GM23338 (cell line): ENCODE results near the gene CACNA1C. TPM values are rescaled to one million over a fixed set of nuclear protein-coding genes. Genes with fewer than 3 reads are reported as not detected.

ENCODE experiments used
- ATAC-seq: fragments of 200-7000 bp; cut with Tn5 transposase; 3 replicates; pipeline ENCODE4 v1.9.1; 2020
- DNase-seq: peaks from one replicate; pipeline ENCODE4 v3.0.0-alpha.2; 2015; ENCODE audit warnings: low spot score
- H2AFZ ChIP-seq: fragments of 200-600 bp; sonication (generic); 2 replicates; pipeline ENCODE4 v1.8.0; 2016; ENCODE audit warnings: antibody characterized with exemption, mild to moderate bottlenecking, moderate library complexity
- H3F3A ChIP-seq: fragments of 200-600 bp; sonication (generic); replicated peaks from 2 replicates; pipeline ENCODE4 v1.8.0; 2017; ENCODE audit warnings: antibody characterized with exemption, mixed run types, low read depth
- H3K27ac ChIP-seq: fragments of 200-600 bp; sonication (generic); 2 replicates; pipeline ENCODE4 v1.6.1; 2016; ENCODE audit warnings: low read depth
- H3K27me3 ChIP-seq: fragments of 200-600 bp; sonication (generic); 2 replicates; pipeline ENCODE4 v1.8.0; 2016; ENCODE audit warnings: mild to moderate bottlenecking, mixed run types, moderate library complexity; ENCODE audit not compliant: insufficient read depth
- H3K36me3 ChIP-seq: fragments of 200-600 bp; sonication (generic); 2 replicates; pipeline ENCODE4 v1.8.0; 2016; ENCODE audit warnings: mild to moderate bottlenecking; ENCODE audit not compliant: insufficient read depth
- H3K4me1 ChIP-seq: fragments of 200-600 bp; sonication (generic); 2 replicates; pipeline ENCODE4 v1.8.0; 2016; ENCODE audit warnings: mild to moderate bottlenecking, moderate library complexity; ENCODE audit not compliant: insufficient read depth
- H3K4me2 ChIP-seq: fragments of 200-600 bp; sonication (generic); 2 replicates; pipeline ENCODE4 v1.7.1; 2017; ENCODE audit warnings: mixed run types
- H3K4me3 ChIP-seq: fragments of 200-600 bp; sonication (generic); 2 replicates; pipeline ENCODE4 v1.6.1; 2016; ENCODE audit warnings: mixed run types
- H3K79me2 ChIP-seq: fragments of 200-600 bp; sonication (generic); replicated peaks from 2 replicates; pipeline ENCODE4 v1.8.0; 2017; ENCODE audit warnings: mild to moderate bottlenecking; ENCODE audit not compliant: insufficient read depth
- H3K9me2 ChIP-seq: fragments of 200-600 bp; sonication (generic); 2 replicates; pipeline ENCODE4 v1.8.0; 2017; ENCODE audit not compliant: insufficient read depth
- H4K20me1 ChIP-seq: fragments of 200-600 bp; sonication (generic); replicated peaks from 2 replicates; pipeline ENCODE4 v1.8.0; 2017; ENCODE audit warnings: mild to moderate bottlenecking; ENCODE audit not compliant: insufficient read depth
- H3K27ac Mint-ChIP-seq: 2 replicates; pipeline ENCODE4 v1.8.0; 2020; ENCODE audit warnings: inconsistent platforms, mild to moderate bottlenecking, moderate library complexity, mixed read lengths
- H3K27me3 Mint-ChIP-seq: 3 replicates; pipeline ENCODE4 v1.8.0; 2022; ENCODE audit warnings: low read depth, mild to moderate bottlenecking, moderate library complexity, mixed read lengths, inconsistent platforms; ENCODE audit not compliant: insufficient read depth, poor library complexity
- H3K36me3 Mint-ChIP-seq: 3 replicates; pipeline ENCODE4 v1.8.0; 2021; ENCODE audit warnings: low read depth, mild to moderate bottlenecking, inconsistent platforms, moderate library complexity, mixed read lengths
- H3K4me1 Mint-ChIP-seq: 3 replicates; pipeline ENCODE4 v1.8.0; 2020; ENCODE audit warnings: mild to moderate bottlenecking, inconsistent platforms, mixed read lengths
- H3K4me3 Mint-ChIP-seq: 3 replicates; pipeline ENCODE4 v1.8.0; 2021; ENCODE audit warnings: moderate library complexity, mild to moderate bottlenecking, inconsistent platforms, mixed read lengths
- H3K9me3 Mint-ChIP-seq: 3 replicates; pipeline ENCODE4 v1.8.0; 2020; ENCODE audit warnings: moderate library complexity, mild to moderate bottlenecking, inconsistent platforms, mixed read lengths
- NANOG ChIP-seq: IDR thresholded peaks from 2 replicates; pipeline ENCODE4 v1.6.1; 2016; ENCODE audit warnings: antibody characterized with exemption, borderline replicate concordance
- ZNF114 ChIP-seq: fragments of 250-450 bp; sonication (Bioruptor Pico); IDR thresholded peaks from 2 replicates; pipeline ENCODE4 v1.5.0; 2020; ENCODE audit warnings: mild to moderate bottlenecking, moderate library complexity
- ZNF462 ChIP-seq: fragments of 250-450 bp; sonication (Bioruptor Pico); IDR thresholded peaks from 2 replicates; pipeline ENCODE4 v1.5.0; 2020; ENCODE audit warnings: mild to moderate bottlenecking, moderate library complexity
- polyA plus RNA-seq: library from polyadenylated mRNA; unstranded; fragments of >200 nt; fragmentation: Nextera tagmentation; extraction: Ambion mirVana; gene quantifications from 2 replicates; pipeline ENCODE4 v1.2.1, GENCODE V29; 2016
- total RNA-seq: library from RNA; depleted of rRNA; stranded (reverse); fragments of >200 nt; shearing (Covaris generic); gene quantifications from 2 replicates; pipeline ENCODE4 v1.2.3, GENCODE V29; 2014
- TF ChIP-seq, protein P1 (sequence below), 2 experiments: fragments of 200-600 bp in 1 of 2; sonication (generic) in 1 of 2; conservative IDR thresholded peaks; 2 replicates each; pipeline versions ENCODE4 v1.5.1 to v1.6.1; 2016 to 2017; ENCODE audit warnings: antibody characterized with exemption in 2 of 2, low read depth in 2 of 2, mild to moderate bottlenecking in 2 of 2, moderate library complexity in 1 of 2
- TF ChIP-seq, protein P2 (sequence below): IDR thresholded peaks from 2 replicates; pipeline ENCODE4 v1.6.1; 2016; ENCODE audit warnings: antibody characterized with exemption

CACNA1C gene
- total and polyA plus RNA-seq, 2 experiments from 2014 or later = 0.78 to 2.1 TPM

- Mint-ChIP-seq H3K36me3 (no peaks in the 10 kb centered on the region), H3K4me1 (peaks cover 13% of the 10 kb centered on the region), H3K4me3 (no peak overlapping the region), H3K27ac (no peak overlapping the region), H3K9me3 (no peaks in the 10 kb centered on the region; the same call in 2 of the 3 replicates), H3K27me3 (no peaks in the 10 kb centered on the region)
- Histone ChIP-seq H4K20me1 (no peaks in the 10 kb centered on the region), H3K4me3 (no peak overlapping the region), H3K4me2 (no peak overlapping the region), H2AFZ (no peak overlapping the region), H3F3A (no peaks in the 10 kb centered on the region), H3K36me3 (no peaks in the 10 kb centered on the region), H3K79me2 (no peaks in the 10 kb centered on the region), H3K4me1 (no peaks in the 10 kb centered on the region), H3K9me2 (no peaks in the 10 kb centered on the region), H3K27ac (no peak overlapping the region), H3K27me3 (no peaks in the 10 kb centered on the region)
- ATAC-seq (no peak), DNase-seq (no peak)
- TF ChIP-seq, protein P1, sequence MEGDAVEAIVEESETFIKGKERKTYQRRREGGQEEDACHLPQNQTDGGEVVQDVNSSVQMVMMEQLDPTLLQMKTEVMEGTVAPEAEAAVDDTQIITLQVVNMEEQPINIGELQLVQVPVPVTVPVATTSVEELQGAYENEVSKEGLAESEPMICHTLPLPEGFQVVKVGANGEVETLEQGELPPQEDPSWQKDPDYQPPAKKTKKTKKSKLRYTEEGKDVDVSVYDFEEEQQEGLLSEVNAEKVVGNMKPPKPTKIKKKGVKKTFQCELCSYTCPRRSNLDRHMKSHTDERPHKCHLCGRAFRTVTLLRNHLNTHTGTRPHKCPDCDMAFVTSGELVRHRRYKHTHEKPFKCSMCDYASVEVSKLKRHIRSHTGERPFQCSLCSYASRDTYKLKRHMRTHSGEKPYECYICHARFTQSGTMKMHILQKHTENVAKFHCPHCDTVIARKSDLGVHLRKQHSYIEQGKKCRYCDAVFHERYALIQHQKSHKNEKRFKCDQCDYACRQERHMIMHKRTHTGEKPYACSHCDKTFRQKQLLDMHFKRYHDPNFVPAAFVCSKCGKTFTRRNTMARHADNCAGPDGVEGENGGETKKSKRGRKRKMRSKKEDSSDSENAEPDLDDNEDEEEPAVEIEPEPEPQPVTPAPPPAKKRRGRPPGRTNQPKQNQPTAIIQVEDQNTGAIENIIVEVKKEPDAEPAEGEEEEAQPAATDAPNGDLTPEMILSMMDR (conservative IDR thresholded peaks at IDR 0.05; ENCODE audit: low read depth in 2 of 2) = no peak
- TF ChIP-seq, protein P2, sequence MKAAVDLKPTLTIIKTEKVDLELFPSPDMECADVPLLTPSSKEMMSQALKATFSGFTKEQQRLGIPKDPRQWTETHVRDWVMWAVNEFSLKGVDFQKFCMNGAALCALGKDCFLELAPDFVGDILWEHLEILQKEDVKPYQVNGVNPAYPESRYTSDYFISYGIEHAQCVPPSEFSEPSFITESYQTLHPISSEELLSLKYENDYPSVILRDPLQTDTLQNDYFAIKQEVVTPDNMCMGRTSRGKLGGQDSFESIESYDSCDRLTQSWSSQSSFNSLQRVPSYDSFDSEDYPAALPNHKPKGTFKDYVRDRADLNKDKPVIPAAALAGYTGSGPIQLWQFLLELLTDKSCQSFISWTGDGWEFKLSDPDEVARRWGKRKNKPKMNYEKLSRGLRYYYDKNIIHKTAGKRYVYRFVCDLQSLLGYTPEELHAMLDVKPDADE = no peak
- TF ChIP-seq ZNF114 (CRISPR knock-in tag) = no peak
- no peak for TF ChIP-seq ZNF462 (CRISPR knock-in tag)
- no peak for TF ChIP-seq NANOG
Measured at GRCh38 chr12:2020511-2020910, 32.3 kb upstream of the CACNA1C start.
